Natural killer cell (primary cell): ENCODE results near the gene HOXB4. TPM values are rescaled to one million over a fixed set of nuclear protein-coding genes. Genes with fewer than 3 reads are reported as not detected.

Experiments used
- ATAC-seq, 3 donors: fragments of 150-1000 bp in 2 of 3; fragments of 200-7000 bp in 1 of 3; cut with Tn5 transposase; 1 replicate in 1 of 3; 2 replicates in 2 of 3; pipeline ENCODE4 v1.10.0; 2021; ENCODE audit warnings: mild to moderate bottlenecking in 2 of 3, moderate library complexity in 2 of 3
- DNase-seq, 2 donors: peaks; one replicate each; pipeline versions ENCODE4 v3.0.0 to v3.0.0-alpha.2; 2013 to 2021; ENCODE audit warnings: mixed read lengths in 1 of 2
- H3K27ac ChIP-seq: one replicate; pipeline ENCODE4 v1.5.1; 2013; ENCODE audit warnings: mild to moderate bottlenecking, low read length
- H3K27me3 ChIP-seq: one replicate; pipeline ENCODE4 v1.6.1; 2013; ENCODE audit warnings: low read length; ENCODE audit not compliant: control insufficient read depth, insufficient read depth
- H3K36me3 ChIP-seq: one replicate; pipeline ENCODE4 v1.6.1; 2013; ENCODE audit warnings: low read length; ENCODE audit not compliant: control insufficient read depth, insufficient read depth
- H3K4me1 ChIP-seq: one replicate; pipeline ENCODE4 v1.6.1; 2013; ENCODE audit warnings: low read length; ENCODE audit not compliant: control insufficient read depth, insufficient read depth
- H3K4me3 ChIP-seq: one replicate; pipeline ENCODE4 v1.5.1; 2013; ENCODE audit warnings: low read length
- H3K9me3 ChIP-seq: one replicate; pipeline ENCODE4 v1.6.1; 2013; ENCODE audit warnings: low read length; ENCODE audit not compliant: control insufficient read depth, insufficient read depth
- H3K27ac Mint-ChIP-seq, 2 donors: one replicate each; pipeline ENCODE4 v1.8.0; 2022; ENCODE audit warnings: mild to moderate bottlenecking in 2 of 2, mixed read lengths in 2 of 2, moderate library complexity in 1 of 2
- H3K27me3 Mint-ChIP-seq, 2 donors: one replicate each; pipeline ENCODE4 v1.8.0; 2022; ENCODE audit warnings: low read depth in 2 of 2, mixed read lengths in 2 of 2
- H3K36me3 Mint-ChIP-seq: one replicate; pipeline ENCODE4 v1.8.0; 2022; ENCODE audit warnings: mixed read lengths
- H3K4me1 Mint-ChIP-seq, 2 donors: one replicate each; pipeline ENCODE4 v1.8.0; 2022; ENCODE audit warnings: mixed read lengths in 2 of 2
- H3K4me3 Mint-ChIP-seq: one replicate; pipeline ENCODE4 v1.8.0; 2022; ENCODE audit warnings: mild to moderate bottlenecking, moderate library complexity, mixed read lengths
- H3K9me3 Mint-ChIP-seq, 2 donors: one replicate each; pipeline ENCODE4 v1.8.0; 2022; ENCODE audit warnings: mixed read lengths in 2 of 2
- WGBS: methylation state at CpG from one replicate; pipeline ENCODE4 v1.1.7; 2013; ENCODE audit warnings: missing lambda C conversion rate; ENCODE audit not compliant: insufficient coverage; 5-methylcytosine and 5-hydroxymethylcytosine counted together
- intact Hi-C: fragments of 100-400 bp; cut with micrococcal nuclease; formaldehyde crosslinking; loops from one replicate; pipeline ENCODE4 v1.14.2; 2022
- total RNA-seq, 4 donors: library from RNA; stranded (reverse); fragments of 120-200 nt in 1 of 4; gene quantifications; one replicate each; pipeline versions ENCODE4 v1.2.3 to v1.2.4, GENCODE V29; 2013 to 2022
- TF ChIP-seq, protein P1 (sequence below): fragments of 200-600 bp; IDR thresholded peaks from one replicate; pipeline ENCODE4 v1.8.0; 2022; ENCODE audit warnings: antibody characterized with exemption

HOXB4 gene
- total RNA-seq, 3 donors from 2014 or later (not counting 1 experiment from before 2014, with no cell fraction given) = 3.5 to 6.7 (median 5.7) TPM

DNA sequence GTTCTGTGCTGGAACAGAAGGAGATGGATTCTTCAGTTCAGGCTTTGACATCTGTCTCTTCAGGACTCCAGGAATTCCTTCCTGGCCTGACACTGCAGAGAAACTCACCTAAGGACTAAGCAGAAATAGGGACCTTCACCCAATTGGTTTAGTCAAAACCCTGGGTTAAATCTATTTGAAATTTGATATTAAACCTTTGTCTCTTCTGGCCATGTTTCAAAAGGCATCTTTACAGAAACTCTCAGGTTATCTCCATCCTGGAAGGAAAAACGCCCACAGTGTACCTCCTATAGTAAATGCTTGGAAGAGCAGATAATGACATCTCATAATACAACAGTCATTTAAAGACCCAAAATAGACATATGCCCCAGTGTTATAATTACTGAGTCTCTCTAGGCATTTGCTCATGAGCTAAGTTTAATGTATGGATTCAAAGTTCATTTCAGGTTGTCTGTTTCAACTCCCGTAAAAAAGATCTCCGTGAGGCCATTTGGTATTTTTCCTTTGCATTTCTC, 5.6 kb upstream of the HOXB4 start:
- no CpG with 5 or more reads among the region's 3 CpGs for WGBS
- intact Hi-C loops = no loop called here
- DNase-seq = no peak
- Histone ChIP-seq H3K4me3 (no peak overlapping the region), H3K36me3 (no peaks in the 10 kb centered on the region), H3K9me3 (no peaks in the 10 kb centered on the region), H3K4me1 (peaks cover 39% of the 10 kb centered on the region), H3K27me3 (peaks cover 56% of the 10 kb centered on the region), H3K27ac (no peak overlapping the region)
- ATAC-seq = no peak
- Mint-ChIP-seq H3K27me3 (peaks cover 72 to 86% of the 10 kb centered on the region in 2 donors), H3K36me3 (no peaks in the 10 kb centered on the region), H3K9me3 (no peaks in the 10 kb centered on the region), H3K4me1 (peaks cover 45 to 59% of the 10 kb centered on the region in 2 donors), H3K27ac (no peak overlapping the region), H3K4me3 (peak overlapping the region; percentile 32)
- TF ChIP-seq, protein P1, sequence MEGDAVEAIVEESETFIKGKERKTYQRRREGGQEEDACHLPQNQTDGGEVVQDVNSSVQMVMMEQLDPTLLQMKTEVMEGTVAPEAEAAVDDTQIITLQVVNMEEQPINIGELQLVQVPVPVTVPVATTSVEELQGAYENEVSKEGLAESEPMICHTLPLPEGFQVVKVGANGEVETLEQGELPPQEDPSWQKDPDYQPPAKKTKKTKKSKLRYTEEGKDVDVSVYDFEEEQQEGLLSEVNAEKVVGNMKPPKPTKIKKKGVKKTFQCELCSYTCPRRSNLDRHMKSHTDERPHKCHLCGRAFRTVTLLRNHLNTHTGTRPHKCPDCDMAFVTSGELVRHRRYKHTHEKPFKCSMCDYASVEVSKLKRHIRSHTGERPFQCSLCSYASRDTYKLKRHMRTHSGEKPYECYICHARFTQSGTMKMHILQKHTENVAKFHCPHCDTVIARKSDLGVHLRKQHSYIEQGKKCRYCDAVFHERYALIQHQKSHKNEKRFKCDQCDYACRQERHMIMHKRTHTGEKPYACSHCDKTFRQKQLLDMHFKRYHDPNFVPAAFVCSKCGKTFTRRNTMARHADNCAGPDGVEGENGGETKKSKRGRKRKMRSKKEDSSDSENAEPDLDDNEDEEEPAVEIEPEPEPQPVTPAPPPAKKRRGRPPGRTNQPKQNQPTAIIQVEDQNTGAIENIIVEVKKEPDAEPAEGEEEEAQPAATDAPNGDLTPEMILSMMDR = no peak

DNA sequence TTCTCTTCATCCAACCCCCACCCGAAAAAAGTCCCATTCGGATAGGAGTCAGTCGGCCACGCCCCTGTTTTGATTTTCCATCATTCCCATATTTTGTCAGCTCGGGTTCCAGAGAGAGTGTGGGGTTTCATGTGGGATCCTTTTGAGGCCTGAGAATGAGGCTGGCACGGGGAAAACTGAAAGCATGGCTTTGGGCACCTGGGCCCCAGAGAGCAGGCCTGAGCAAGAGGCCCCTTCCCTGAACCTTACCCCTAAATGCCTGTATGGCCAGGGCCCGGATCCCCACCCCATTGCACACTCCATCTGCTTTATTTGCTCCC, 4.6 kb upstream of the HOXB4 start:
- Histone ChIP-seq H3K9me3 (no peaks in the 10 kb centered on the region), H3K36me3 (no peaks in the 10 kb centered on the region), H3K27ac (no peak overlapping the region), H3K4me3 (no peak overlapping the region), H3K4me1 (peaks cover 42% of the 10 kb centered on the region), H3K27me3 (peaks cover 55% of the 10 kb centered on the region)
- Mint-ChIP-seq H3K4me3 (peak overlapping the region; percentile 85), H3K4me1 (peaks cover 50 to 68% of the 10 kb centered on the region in 2 donors), H3K27me3 (peaks cover 62 to 78% of the 10 kb centered on the region in 2 donors), H3K27ac (peak overlapping the region in 1 of 2 donors; percentile 78), H3K9me3 (no peaks in the 10 kb centered on the region), H3K36me3 (no peaks in the 10 kb centered on the region)
- WGBS = 58% methylated on average over 3 of the region's 7 CpGs
- DNase-seq (no peak), ATAC-seq (no peak)
- intact Hi-C loops = no loop called here
- TF ChIP-seq, protein P1 = no peak

DNA sequence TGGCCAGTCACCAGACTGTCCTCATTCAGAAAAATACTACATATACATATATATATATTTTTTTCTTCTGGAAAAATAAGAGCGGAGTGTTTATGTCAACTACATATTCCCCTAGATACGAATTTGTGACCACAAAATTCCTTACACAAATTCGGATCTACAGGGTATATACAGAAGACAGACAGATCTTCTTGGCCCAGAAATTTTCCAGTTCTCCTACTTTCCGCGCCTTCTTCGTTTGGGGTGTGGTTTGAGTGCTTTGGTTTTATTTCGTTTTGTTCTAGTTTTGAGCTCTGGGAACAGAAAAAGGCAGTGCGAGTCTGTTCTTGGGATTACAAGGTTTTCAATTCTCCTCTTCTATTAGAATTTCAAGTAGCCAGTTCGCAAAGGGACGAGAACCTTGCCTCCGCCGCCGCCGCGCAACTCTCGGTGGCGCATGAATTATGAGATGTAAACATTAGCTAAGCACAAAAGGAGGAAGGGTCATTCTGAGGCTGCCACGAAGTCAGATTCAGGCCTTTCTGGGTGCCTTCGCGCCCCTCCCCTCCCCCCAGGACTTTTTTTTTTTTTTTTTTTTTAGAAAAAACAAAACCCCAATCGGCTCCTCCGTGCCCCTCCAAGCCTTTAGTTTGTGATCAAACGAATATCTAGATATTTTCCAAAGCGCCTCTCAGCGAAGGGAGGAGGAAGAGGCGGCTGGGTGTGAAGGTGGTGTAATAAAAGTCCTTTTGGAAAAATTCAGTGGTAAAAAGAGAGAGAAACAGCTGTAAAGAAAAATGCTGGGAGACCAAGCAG, 1.8 kb upstream of the HOXB4 start:
- H3K36me3 ChIP-seq = no peaks in the 10 kb centered on the region
- DNase-seq = no peak
- H3K27me3 ChIP-seq = peaks cover 36% of the 10 kb centered on the region
- peaks cover 38 to 55% of the 10 kb centered on the region in 2 donors for H3K27me3 Mint-ChIP-seq
- TF ChIP-seq, protein P1 = no peak
- intact Hi-C loops = no loop called here
- no peak overlapping the region for H3K27ac Mint-ChIP-seq
- no peaks in the 10 kb centered on the region for H3K36me3 Mint-ChIP-seq
- ATAC-seq = no peak
- H3K4me1 ChIP-seq = peaks cover 49% of the 10 kb centered on the region
- H3K4me3 ChIP-seq = no peak overlapping the region
- H3K4me3 Mint-ChIP-seq = peak overlapping the region; percentile 97
- WGBS = 49% methylated on average over 24 of the region's 26 CpGs
- H3K4me1 Mint-ChIP-seq = peaks cover 33 to 66% of the 10 kb centered on the region in 2 donors
- no peaks in the 10 kb centered on the region for H3K9me3 Mint-ChIP-seq
- no peak overlapping the region for H3K27ac ChIP-seq
- no peaks in the 10 kb centered on the region for H3K9me3 ChIP-seq
